HG03521 (cell line): ENCODE measurements around the gene CLK1.
"Not testable (repeated sequence)": the region's sequence is repeated elsewhere in the genome, so short reads cannot be mapped to it uniquely, and the experiment has no call there.

Experiments used
- ATAC-seq: cut with Tn5 transposase; IDR thresholded peaks from one replicate; pipeline ENCODE4 v1.9.1; 2021; ENCODE audit warnings: mild to moderate bottlenecking, moderate library complexity; ENCODE audit not compliant: unreplicated experiment

Gene CLK1

DNA sequence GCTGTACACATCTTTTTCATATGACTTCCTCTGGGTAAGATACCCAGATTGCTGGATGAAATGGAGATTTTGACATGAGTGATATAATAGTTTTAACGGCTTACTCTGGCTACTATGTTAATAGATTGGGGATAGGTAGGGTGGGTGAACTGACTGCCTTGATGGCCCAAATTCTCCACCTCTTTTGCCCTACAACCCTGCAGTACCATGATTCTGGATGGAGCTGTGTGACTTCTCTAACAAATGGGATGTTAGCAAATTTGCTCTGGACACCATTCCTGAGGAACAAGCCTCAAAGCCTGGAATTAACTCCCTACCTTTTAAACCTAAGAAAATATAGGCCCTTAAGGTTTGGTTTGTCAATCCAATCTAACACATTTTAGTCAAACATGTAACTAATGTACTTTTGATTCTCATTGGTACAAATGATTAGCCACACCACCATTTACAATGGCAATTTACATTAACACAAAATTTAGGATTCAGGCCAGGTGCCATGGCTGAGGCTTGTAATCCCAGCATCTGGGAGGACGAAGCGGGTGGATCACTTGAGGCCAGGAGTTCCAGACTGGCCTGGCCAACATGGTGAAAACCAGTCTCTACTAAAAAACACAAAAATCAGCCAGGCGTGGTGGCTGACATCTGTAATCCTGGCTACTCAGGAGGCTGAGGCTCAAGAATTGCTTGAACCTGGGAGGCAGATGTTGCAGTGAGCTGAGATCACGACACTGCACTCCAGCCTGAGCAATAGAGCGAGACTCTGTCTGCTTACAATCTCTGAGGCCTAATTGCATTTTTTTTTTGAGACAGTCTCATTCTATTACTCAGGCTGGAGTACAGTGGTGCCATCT lies 12.8 kb downstream of the CLK1 start:
- no peak for ATAC-seq

DNA sequence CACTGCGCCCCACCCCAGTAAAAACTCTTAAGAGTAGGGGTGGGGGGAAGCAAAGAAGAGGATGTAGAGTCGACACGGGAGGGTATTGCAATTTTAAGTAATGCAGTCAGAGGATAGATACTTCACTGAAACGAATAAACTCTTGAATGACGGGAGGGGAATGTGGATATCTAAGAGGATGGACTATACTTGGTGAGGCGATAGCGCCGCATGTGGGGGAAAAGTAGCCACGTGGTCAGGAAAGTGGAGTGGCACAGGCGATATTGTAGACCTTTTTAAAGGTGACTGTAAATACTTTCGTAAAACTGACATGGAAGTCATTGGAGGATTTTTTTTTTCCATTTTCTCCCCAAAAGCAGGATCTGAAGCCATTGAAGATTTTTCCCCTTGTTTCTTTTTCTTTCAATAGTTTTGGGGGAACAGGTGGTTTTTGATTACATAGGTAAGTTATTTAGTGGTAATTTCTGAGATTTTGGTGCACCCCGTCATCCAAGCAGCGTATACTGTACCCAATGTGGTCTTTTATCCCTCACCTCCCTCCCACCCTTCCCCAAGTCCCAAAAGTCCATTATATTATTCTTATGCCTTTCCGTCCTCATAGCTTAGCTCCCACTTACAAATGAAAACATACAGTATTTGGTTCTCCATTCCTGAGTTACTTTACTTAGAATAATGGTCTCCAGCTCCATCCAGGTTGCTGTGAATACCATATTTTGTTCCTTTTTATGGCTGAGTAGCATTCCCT lies 13.8 kb downstream of the CLK1 start:
- no peak for ATAC-seq

DNA sequence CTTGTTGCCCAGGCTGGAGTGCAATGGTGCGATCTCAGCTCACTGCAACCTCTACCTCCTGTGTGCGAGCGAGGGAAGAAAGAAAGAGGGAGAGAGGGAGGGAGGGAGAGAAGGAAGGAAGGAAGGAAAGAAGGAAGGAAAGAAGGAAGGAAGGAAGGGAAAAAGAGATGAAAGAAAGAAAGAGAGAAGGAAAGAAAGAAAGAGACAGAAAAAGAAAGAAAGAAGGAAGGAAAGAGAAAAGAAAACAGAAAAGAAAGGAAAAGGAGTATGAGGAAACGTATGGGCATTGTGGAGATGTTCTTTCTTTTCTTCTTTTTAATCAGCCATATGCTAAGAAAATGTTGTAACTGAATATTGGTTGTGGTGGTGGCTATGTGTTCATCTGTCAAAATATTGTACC lies 16.5 kb downstream of the CLK1 start:
- no peak for ATAC-seq

DNA sequence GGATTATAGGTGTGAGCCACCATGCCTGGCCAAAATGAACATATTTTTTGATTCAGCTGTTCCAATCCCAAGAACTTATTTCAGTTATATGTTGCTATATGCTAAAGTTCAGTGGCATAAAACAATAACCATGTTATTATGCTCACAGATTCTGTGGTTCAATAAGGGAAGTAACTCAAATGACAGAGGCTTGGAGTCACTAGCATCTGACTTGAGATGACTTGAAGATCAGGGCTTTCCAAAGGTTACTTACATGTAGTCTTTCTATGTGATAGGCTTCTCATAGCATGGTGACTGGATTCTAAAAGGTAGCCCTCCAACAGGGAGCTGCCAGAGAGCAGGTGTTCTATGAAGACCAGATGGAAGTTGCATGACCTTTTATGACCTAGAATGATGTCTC lies 17.2 kb downstream of the CLK1 start:
- ATAC-seq, result no peak

DNA sequence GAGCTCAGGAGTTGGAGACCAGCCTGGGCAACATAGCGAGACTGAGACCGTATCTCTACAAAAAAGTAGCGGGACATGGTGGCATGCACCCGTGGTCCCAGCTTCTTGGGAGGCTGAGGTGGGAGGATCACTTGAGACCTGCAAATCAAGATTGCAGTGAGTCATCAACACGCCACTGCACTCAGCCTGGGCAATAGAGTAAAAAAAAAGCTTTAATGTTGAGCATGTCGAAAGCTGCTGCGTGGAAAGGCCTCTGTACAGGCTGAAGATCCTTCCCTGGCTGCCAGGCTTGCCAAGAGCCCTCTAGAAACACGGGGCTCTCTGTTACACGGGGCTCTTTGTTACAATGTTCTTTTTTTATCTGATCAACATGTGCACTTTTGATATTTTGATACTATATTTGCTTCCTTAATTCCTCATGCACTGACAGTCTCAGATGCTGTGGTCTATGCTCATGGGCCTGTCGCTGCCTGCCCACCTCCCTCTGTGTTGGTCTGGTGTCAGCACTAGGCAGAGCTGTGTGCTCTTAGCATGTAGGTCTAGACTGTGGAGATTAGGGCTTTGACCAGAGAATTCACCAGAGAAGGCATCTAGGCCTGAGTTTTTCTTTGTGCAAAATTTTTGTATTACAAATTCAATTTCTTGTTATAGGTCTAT lies 18.7 kb downstream of the CLK1 start:
- no peak for ATAC-seq

DNA sequence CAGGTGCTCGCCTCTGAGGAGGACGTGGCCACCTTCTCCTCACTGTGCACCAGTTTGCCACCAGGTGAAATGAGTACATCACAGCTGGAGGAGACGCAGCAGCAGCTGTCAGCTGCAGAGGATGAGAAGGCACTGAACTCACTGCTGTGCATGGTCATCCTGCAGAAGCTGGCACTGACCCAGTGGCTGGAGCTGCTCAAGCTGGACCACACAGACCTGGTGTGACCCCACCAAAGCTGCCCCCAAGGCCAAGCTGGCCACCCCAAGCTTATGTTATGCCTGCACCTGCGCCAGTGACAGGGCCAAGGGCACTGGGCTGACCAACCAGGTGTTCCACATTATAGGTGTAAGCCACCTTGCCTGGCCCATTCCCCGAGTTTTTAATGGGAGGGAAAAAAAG lies 19.3 kb downstream of the CLK1 start:
- ATAC-seq, result no peak

DNA sequence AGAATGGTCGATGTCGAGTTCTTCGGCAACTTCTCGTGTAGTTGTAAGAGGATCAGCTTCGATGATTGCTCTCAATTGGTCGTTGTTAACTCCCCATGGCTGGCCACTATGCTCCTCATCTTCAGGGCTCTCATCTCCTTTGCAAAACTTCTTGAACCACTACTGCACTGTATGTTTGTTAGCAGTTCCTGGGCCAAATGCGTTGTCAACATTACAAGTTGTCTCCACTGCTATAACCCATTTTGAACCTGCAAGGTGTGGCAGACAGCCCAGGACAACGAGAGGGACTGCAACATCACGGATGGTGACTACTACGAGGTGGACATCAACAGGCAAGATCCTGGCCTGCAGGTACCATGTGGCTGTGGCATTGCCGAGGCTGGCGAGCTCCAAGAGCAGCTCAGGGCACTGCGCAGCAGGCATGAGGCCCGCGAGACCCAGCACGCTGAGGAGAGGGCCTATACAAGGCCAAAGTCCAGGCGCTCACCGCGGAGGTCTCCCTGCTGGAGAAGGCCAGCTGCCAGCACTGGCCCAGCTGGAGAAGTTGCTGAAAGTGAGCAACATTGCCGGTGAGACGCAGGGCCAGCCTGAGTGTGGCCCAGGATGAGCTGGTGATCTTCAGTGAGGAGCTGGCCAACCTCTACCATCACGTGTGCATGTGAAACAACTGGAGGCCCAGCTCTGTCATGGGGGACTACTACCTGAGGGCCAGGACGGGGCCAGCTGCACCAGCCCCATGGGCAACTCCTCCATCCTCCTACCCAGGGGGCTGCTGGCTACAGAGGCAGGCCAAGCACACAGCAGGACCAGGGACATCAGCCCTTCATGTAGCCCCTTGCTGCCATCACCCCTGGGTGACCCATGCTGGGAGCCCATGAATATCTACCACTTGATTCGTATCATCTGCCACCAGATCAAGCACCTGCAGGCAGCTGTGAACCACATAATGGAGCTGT lies 20.2 kb downstream of the CLK1 start:
- no peak for ATAC-seq

DNA sequence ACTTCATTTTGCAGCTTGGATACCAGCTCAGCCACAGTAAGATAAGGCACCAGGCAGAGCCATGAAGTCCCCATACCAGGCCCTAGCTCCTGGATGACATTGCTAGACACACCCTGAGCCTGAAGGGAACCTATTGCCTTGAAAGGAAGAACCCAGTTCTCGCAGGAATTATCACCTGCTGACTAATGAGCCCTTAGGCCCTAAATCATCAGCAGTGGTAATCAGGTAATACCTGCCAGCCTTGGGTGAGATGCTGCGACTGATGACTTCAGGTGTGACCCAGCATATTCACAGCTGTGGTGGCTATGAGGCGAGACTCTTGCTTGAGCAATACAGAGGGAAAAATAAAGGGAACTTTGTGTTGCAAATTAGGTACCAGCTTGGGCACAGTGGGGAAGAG lies 24.9 kb downstream of the CLK1 start:
- no peak for ATAC-seq

DNA sequence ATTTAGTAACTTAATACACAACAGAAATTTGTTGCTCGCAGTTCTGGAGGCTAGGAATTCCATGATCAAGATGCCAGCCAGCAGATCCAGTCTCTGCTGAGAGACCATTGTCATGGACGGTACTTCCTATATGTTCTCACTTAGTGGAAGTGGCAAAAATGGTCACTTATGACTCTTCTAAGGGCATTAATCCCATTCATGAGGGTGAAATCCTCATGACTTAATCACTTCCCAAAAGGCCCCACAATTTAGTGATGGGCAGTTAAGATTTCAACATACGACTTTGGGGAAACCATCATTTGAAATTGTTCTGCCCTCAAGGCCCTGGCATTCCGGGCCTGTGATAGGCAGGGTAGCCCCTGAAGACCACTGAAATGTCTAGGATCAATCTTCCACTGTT lies 29.8 kb downstream of the CLK1 start:
- ATAC-seq, result no peak

DNA sequence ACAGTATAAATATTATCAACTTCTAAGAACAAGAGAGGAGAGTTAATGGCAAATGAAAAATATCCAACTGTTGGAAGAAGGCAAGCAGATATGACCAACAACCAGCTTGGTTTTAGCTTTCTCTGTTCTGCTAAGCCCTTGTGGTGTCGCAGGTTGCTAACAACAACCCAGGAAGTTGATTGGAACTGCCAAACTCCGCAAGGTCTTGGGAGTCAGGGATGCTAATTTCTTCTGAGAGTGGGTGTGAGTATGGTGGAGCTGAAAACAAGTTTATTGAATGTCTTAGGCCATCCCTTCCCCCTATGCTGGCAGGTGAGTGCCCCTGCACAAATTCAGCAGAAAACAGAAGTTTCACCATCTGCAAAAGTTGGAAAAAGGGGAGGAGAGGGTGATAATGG lies 35.2 kb downstream of the CLK1 start:
- no peak for ATAC-seq

DNA sequence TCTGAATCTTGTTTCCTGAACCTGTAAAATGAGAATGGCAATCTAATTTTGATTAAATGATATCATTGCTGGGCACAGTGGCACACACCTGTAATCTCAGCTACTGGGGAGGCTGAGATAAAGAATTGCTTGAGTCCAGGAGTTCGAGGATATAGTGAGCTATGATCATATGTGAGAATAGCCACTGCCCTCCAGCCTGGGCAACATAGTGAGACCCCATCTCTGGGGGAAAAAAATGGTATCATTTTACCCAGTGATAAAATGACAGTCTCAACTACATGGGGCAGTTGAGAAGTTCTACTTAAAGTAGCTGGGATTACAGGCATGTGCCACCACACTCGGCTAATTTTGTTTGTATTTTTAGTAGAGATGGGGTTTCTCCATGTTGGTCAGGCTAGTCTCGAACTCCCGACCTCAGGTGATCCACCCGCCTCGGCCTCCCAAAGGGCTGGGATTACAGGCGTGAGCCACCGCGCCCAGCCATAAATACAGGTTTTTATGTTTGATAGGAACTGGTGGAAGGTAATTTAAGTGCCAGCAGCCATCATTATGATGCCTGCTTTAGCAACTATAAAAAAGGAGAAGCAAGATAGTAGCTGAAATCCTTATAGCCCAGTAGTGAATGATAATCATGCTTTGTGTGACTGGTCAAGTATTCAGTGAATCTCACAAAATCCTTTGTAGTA lies 35.7 kb downstream of the CLK1 start:
- ATAC-seq, result no peak

DNA sequence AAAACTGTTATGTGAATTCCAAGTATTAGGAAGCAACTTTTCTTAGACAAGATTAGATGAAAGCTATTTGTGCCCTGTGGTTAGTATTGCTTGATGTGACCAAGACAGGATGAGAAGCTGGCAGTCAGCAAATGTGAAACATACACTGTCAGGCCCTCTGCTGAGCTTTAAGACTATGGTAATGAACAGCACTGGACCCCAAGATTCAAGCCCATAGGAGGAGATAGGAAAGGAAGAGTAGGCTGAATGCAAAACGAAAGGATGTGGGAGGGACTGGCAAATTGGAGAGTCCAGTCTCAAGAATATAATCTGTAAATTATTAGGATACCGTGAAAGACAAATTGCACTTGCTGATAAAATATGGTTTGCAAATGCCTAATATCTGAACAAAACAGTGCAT lies 36.4 kb downstream of the CLK1 start:
- ATAC-seq, result no peak

DNA sequence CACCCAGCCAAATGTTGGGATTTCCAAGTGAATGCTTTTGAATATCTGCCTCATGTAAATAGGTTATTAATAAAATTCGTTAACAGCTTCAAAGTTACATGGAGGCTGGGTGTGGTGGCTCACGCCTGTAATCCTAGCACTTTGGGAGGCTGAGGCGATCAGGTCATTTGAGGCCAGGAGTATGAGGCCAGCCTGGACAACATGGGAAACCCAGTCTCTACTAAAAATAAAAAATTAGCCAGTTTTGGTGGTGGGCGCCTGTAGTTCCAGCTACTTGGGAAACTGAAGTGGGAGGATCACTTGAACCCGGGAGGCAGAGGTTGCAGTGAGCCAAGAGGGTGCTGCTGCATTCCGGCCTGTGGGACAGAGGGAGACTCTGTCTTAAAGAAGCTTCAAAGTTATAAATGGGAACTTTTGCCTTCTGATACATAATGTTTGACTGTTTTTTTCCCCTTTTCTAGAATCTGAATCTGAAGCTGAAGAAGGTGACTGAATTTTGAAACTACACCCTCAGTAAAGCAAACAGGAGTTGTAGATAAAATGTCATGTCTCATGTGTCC lies 42.7 kb downstream of the CLK1 start:
- ATAC-seq, result no peak

DNA sequence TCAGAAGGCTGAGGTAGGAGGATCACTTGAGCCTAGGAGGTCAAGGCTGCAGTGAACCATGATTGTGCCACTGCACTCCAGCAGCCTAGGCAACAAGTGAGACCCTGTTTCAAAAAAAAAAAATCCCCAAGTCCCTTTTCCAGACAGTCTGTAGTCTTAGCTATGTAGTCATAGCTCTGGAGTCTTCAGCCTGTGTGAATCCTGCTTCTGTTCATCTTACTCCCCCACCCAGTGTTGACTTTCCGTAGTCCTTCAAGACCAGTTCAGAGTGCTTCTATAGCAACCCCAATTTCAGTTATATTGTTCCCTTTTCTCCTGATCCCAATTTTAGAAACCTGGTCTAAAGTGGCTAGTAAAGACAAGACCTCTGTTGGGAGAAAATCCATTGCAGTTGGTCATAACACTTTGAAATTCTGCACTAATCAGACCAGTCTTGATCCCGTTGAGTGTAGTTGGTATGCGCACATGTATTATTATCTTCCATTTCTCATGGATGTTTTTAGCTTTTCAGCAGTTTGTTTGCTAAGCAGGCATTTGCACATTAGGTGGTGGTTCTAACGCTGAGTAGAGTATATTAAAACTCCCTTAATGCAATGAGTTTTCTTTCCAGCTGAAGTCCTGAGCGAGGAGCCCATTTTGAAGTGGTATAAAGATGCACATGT lies 43.8 kb downstream of the CLK1 start:
- ATAC-seq, result no peak

DNA sequence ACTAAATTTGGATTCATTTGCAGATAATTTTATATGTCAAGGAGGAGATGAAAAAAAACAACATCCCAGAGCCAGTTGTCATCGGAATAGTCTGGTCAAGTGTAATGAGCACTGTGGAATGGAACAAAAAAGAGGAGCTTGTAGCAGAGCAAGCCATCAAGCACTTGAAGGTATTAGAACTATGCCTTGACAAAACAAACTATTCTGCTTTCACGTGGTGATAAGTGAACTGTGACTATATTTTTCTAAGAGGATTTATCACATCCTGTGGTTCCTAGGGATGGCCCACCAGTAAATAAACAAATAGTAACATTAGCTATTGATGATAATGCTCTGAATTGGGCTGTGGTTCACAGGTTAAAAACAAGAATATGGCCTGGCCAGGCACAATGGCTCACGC lies 45.7 kb downstream of the CLK1 start:
- ATAC-seq, result not testable (repeated sequence)

DNA sequence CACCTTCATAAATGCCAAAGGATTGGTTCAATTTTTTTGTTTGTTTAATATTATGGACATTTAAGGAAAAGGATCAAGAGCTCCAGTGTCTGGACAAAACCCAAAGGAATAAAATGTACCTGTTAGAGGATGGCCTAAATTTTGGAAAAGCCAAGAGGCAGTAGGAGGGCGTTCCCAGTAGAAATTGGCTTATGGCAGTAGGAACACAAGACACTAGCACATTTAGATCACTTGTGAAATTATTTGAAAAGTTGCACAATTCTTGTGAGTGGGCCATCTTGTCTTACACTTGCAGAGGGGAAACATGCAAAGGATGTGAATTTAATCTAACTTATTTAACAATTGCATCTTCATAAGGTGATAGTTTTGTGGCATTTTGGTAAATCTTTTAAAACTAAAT lies 49.5 kb downstream of the CLK1 start:
- no peak for ATAC-seq

DNA sequence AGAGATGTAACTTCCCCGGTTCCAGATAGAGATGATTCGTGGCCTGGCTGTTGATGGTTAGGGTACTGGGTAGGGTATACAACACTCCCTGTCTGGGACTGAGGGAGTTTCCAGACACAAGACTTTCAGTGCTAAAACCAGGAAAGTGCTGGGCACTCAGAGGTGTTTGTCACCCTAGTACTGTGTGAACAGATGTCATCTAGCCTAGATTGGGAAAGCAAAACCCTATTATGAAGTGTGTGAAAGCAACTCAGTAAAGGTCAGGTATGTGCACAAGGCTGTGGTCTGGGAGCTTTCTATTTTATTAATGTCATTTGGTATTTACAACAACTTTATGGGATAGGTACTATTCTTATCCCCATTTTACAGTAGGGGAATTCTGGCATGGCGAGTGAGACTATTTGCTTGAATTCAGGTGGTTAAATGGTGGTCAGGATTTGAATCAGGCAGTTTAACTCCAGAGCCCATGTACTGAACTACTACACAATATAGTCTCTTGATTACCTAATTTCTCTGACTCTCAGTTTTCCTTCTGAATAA lies 50.1 kb downstream of the CLK1 start:
- ATAC-seq, result no peak

DNA sequence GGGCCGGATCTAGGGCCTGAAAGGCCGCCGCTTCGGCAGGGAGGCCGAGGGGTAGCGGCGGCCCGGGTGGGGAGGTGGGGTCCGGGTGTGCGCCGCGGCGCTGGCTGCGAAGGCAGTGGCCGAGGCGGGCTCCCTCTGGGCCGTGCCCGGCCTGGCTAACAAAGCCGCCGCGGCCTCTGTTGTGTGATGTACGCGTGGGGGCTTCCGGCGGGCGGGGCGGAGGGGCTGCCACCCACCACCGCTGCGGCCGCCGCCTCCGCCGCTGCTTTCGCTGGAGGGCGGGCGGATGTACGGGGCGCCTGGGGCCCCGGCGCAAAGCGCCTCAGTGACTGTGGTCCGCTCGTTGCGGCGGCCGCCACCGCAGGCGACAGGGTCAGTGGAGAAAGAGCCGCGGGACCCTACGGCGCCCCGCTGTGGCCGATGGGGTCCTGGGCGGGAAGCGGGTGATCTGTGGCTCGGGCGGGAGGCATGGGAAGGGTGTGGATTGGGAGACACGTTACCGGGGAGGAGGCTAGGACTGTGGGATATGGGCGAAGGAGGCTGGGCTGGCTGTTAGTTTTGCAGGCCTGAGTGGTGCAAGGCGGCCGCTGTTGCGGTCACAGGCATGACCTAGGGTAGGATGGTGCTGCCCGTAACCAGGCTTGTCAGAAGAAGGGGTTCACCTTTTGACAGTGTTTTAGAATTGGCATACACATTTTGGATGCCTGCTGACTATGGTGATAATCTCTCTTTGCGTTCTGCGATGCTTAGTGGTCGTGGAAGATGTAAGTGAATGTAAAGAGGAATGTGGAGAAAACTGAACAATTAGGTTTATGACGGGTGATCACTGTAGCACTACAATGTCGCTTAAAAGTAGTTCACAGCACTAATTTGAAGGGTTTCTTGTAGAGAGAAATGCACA lies 52.1 kb downstream of the CLK1 start:
- peak; percentile 33 for ATAC-seq
